Stromal cell of bone marrow (primary cell): Measurements from ENCODE around the gene ANO6.

Source experiments
- DNase-seq: peaks from one replicate; pipeline ENCODE4 v3.0.0-alpha.2; 2012; ENCODE audit warnings: low read depth

ANO6 gene

DNA sequence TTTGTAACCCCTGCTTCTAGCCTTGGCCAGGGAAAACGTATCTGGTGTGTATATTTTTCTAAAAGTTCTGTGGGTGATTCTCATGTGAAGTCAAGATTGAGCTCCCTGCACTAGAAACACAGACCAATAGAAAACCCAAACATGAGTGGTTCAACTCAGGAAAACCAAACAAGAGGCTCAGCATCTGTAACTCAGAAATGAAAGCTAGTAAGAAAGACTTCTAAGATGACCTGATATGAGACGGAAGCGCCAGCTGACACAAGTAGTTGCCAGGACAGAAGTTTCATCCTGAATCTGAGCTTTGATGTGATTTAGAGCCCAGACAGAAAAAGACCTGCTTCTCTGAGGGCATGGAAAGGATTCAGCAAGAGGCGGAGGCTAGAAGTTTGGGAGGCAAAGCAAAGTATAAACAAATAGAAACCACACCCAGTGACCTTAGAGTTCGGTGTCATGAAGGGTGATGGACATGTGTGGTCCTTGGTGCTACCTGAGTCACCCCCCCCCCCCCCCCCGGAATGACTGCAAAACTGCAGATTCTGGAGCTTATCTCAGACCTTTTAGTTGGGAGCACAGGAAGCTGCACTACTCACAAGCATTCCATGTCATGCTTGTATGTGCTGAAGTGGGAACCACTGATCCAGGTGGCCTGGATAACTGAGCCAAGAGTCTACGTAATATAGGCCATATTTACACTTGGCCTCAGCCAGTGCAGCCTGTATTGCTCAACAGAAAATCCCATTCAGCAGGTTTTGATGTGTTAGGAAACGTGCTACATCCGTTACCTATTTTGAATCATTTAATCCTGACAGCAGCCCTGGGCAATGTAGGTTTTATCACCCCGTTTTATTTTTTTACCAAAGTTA is 191.3 kb downstream of the ANO6 start:
- no peak for DNase-seq

- no peak for DNase-seq
Observed at GRCh38 chr12:45407981-45408728, 192.3 kb downstream of the ANO6 start.

- no peak for DNase-seq
Observed at GRCh38 chr12:45408729-45409114, 192.8 kb downstream of the ANO6 start.

- peak; percentile 81 for DNase-seq
Observed at GRCh38 chr12:45409966-45410365, 194.1 kb downstream of the ANO6 start.

- no peak for DNase-seq
Observed at GRCh38 chr12:45411626-45412025, 195.7 kb downstream of the ANO6 start.

DNA sequence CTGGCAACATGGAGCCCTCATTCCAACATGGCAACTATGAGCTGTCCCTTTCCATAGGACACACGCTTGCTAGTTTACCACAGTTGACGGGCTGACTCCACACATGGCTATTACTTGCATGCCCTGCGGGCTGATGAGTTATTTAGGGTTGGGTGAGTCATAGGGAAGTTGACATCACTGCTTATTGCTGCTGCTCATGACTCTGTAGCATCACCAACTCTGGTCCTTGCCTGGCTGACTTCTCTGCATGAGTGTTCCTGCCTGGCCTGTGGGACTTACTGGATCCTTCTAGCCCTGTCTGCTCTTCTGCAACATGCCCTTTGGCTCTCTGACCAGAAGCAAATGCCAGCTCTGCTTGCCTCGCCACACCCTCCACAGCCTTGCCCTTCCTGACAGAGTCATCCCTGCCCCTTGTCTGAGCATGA is 199.5 kb downstream of the ANO6 start:
- DNase-seq, result peak; percentile 100

GRCh38 chr12:45416126-45416525 is 200.2 kb downstream of the ANO6 start:
- peak; percentile 45 for DNase-seq

GRCh38 chr12:45418520-45418919 is 202.6 kb downstream of the ANO6 start:
- DNase-seq, result no peak

DNA sequence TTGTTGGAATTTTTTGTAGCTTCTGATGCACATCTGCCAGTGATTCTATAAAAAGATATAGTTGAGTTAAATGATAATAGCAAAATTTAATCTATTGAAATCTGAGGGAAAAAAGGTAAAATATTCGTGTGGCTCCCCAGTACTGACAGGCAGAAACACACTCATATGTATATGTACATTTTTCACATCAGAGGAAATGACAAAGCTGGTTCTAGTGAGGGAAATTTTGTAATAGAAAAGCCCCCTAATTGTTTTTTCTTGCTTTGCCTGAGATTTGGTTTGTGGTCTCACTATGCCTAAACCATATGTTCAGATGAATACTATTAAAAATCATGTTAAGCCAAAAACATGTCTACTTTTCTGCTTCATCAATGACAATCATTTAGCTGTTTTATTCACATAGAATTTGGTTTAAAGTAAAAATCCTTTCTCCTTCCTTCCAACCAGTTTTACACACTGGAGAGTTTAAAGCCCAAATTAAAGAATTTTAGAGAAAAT is 203.5 kb downstream of the ANO6 start:
- DNase-seq, result no peak

DNA sequence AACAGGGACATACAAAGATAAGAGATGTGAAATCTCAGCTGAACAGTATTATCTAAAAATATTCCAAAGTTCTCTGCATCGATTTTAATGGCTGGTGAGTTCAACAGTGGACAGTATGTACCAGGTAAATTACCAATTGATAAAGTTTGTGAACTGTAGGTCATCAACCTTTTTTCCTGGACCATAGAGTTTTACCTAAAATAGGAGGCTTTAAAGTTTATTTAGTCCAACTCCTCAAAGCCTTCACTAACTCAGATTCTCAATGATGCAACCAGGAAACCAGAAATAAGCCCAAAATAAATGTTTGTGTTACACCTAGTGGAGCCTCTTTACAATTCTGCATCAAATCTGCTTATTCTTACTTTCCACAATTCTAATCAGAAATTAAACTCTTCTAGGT is 205.8 kb downstream of the ANO6 start:
- DNase-seq, result no peak

- DNase-seq, result no peak
Observed at GRCh38 chr12:45423931-45424330, 208.0 kb downstream of the ANO6 start.

DNA sequence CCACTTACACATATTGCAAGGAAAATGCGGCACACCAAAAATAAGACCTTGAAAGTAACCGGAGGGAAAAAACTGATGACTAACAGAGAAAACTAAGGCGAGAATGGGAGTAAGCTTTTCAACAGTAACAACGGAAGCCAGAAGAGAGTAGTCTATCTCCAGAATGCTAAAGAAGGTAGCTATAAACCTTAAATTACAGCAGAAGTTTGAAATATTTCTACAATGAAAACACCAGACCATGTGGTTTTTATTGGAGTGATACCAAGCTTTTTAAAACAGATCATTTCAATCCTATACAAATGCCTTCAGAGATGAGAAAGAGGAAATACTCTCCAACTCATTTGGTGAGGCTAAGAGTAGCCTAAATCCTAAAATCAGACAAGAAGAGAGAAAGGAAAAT is 209.5 kb downstream of the ANO6 start:
- DNase-seq, result no peak

DNA sequence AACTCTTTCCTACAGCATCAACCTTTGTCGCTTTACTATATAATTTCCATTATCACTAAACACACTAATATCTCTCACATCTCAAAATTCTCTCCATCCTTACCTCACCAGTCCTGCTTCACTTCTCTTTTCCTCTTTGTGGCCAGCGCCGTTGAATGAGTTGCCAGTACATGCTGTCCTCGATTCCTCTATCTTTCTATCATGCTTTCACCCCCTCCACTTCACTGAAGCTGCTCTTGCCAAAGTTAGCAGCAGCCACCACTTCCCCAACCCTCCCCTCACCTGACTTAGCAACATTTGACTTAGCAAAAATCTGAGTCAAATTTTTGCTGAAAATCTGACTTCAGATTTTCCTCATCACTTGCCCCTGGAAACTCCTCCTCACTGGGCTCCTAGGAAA is 210.4 kb downstream of the ANO6 start:
- no peak for DNase-seq

DNA sequence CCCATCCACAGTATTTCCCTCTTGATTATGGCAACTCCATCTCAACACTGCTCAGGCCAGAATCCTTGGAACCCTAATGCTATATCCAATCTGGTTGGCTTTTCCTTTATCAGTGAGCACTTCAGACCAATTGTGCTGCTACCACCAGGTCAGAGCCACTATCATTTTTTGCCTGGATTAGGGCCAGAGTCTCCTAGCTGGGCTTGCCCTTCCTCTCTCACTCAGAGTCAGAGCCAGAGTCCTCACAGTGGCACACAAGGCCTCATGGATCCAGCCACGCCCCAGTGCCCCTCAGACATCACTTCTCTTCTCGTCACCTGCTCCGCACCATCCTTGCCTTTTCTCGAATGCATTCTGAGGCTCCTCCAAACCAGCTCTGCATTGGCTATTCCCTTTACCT is 211.1 kb downstream of the ANO6 start:
- DNase-seq, result no peak

DNA sequence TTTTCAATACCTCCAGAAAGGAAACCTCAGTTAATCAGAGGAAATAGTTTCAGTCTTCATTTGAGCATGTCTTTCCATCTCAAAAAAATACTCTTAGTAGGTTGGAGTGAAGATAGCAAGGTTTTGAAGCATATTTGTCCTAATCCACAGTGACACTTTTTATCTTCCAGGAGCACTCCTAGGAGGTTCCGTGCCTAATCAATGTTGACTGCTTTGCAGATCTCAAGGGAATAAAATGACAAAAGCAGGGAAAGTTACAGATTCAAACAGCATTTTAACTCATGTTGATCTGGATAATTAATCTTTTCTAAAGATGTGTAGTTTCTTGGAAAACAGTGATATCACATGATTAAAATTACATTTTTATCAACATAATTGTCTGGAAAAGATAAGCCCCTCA is 213.9 kb downstream of the ANO6 start:
- DNase-seq, result no peak

DNA sequence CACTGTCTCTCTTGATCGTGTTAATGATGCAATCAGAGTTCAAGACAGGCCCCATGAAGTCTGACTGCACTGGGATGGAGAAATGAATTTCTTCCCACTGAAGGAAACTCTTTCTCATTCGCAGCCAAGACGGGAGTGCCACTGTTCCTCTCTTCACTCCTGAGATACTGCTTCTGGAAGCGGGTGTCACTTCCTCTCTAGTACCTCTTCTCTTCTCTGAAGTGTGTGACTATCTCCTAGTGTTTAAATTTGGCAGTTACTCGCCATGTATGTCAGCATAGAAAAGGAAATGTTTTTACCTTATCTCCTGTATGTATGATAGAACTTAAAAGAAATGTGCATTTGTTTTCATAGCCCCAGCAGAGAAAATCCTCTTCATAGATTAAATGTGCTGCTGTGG is 215.2 kb downstream of the ANO6 start:
- DNase-seq, result no peak

DNA sequence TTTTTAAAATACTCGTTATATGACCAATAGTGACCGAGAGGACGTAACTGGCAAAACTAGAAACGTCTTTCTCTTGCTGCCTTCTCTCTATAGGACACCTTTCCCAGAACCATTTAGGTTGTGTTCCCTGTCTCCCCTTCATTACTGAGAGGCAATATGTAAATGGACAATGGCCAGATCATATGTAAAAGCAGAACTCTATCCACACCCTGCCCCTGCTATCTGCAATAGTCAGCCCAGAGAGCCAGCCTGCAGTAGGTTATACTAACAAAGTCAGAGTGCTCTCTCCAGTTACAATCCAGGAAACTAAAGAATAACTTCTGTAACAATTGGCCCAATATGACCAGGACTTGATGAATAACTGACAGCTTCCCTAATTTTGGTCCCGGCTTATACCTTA is 216.8 kb downstream of the ANO6 start:
- DNase-seq, result no peak

DNA sequence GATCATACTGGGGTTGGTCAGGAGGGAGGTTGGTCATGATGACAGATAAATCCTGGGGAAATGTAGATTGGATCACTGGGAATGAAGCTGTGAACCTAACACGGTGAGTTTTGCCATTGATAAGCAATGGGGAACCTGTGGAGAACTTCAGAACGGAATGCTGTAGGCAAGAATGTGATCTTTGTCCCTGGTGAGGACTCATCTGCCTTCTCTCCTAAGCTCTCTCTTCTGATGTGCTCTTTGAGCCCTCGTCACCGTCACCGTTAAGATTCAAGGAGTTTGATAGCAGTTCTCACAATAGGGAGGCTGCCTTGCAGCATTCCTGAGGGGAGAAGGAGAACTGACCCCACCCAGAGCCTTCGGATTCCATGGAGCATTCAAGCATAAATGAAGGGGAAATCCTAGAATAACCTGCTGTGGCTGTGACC is 217.6 kb downstream of the ANO6 start:
- DNase-seq, result no peak

- no peak for DNase-seq
Observed at GRCh38 chr12:45434094-45434493, 218.2 kb downstream of the ANO6 start.

DNA sequence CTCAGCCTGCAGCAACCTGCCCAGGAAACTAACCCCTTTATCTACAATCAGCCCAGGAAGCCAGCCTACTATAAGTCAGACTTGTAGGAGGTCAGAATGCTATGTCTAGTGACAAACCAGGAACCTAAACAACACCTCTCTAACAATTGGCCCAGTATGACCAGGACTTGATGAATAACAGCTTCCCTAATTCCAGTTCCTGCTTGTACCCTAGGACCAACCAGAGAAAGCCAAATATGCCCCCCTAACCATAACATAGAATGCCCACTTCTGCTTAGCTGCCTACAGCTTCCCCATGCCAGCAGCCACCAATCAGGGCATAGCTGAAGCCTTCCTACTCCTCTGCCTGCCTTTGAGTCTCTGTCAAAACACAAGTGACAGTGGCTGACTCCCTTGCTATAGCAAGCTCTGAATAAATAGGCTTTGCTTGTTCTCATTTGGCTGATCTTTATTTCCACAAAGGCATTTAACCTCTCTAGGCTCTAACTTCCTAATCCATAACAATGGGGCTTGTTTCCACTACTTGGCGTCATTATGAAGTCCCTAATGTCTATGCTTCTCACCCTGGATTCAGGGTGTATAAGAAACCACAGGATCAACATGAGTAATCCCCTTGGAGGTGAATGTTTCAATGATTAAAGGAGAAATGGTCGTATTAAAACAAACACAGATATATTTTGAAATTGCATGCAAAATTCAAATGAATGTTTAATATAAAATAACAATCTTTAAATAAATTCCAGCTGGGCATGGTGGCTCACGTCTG is 220.2 kb downstream of the ANO6 start:
- no peak for DNase-seq

- DNase-seq, result no peak
Observed at GRCh38 chr12:45439039-45439438, 223.1 kb downstream of the ANO6 start.

DNA sequence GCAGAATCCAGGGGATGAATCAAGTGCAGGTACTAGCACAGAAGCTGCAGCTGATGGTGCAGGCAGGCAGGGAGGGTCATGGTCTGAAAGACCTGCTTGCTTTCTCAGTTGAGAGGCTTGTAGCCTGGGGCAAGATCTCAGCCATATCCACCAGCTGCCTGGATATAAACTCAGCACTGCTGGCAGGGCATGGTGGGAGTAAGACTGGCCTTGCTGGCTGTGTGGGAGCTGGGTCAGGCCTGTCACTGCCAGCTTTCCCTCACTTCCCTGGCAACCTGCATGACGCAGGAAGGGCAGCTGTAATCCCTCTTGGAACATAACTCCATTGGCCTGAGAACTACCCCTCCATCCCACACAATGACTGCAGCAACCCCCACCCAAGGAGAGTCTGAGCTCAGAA is 230.1 kb downstream of the ANO6 start:
- no peak for DNase-seq

DNA sequence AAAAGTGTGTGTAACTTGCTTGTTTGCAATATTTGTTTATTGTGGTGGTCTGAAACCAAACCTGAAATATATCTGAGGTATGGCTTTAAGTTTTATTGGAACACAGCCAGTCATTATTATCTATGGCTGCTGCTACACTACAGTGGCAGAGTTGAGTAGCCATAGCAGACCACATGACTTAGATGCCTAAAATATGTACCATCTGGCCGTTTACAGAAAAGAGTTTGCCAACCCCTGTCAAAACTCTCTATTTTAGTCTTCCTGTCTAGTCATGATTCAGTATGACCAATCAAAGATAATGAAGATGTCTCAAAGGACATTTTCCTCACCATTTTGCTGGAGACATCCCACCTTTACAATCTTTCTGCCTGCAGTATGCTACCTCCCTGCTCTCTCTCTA is 242.3 kb downstream of the ANO6 start:
- DNase-seq, result no peak
